Inflammatory macrophage treated with lipopolysaccharide for 1 hour (primary cell): ENCODE measurements around the gene DGLUCY.
"Not testable (repeated sequence)": the region's sequence is repeated elsewhere in the genome, so short reads cannot be mapped to it uniquely, and the experiment has no call there.

Experiments
- DNase-seq, 2 donors: peaks; one replicate each; pipeline ENCODE4 v3.0.0-alpha.2; 2020 to 2022

Gene DGLUCY

GRCh38 chr14:91113829-91114078 is at the start of gene DGLUCY:
TSS of gene DGLUCY (plus strand) at chr14:91114073. CDS start at chr14:91160295, 46,222 bp downstream.
- DNase-seq: peak; percentile 52 to 69

- no peak for DNase-seq
Measured at GRCh38 chr14:91065266-91065665, 48.6 kb upstream of the DGLUCY start.

- DNase-seq: no peak
Measured at GRCh38 chr14:91067186-91067585, 46.7 kb upstream of the DGLUCY start.

GRCh38 chr14:91068642-91069041 is 45.2 kb upstream of the DGLUCY start:
- DNase-seq: no peak

GRCh38 chr14:91070572-91070971 is 43.3 kb upstream of the DGLUCY start:
- DNase-seq: no peak

GRCh38 chr14:91075553-91075952 is 38.3 kb upstream of the DGLUCY start:
- DNase-seq: no peak

GRCh38 chr14:91078095-91078737 is 35.7 kb upstream of the DGLUCY start:
- DNase-seq: no peak

GRCh38 chr14:91080071-91080470 is 33.8 kb upstream of the DGLUCY start:
- no peak for DNase-seq

GRCh38 chr14:91082282-91082681 is 31.6 kb upstream of the DGLUCY start:
- DNase-seq: no peak

- DNase-seq: no peak
Measured at GRCh38 chr14:91084516-91084915, 29.4 kb upstream of the DGLUCY start.

- not testable (repeated sequence) for DNase-seq
Measured at GRCh38 chr14:91087470-91087869, 26.4 kb upstream of the DGLUCY start.

GRCh38 chr14:91088585-91089235 is 25.2 kb upstream of the DGLUCY start:
- DNase-seq: no peak

- no peak for DNase-seq
Measured at GRCh38 chr14:91089958-91090535, 23.8 kb upstream of the DGLUCY start.

GRCh38 chr14:91090743-91091142 is 23.1 kb upstream of the DGLUCY start:
- DNase-seq: no peak

GRCh38 chr14:91092073-91092472 is 21.8 kb upstream of the DGLUCY start:
- no peak for DNase-seq

GRCh38 chr14:91093743-91094472 is 20.0 kb upstream of the DGLUCY start:
- DNase-seq: not testable (repeated sequence)

GRCh38 chr14:91094772-91095171 is 19.1 kb upstream of the DGLUCY start:
- no peak for DNase-seq

GRCh38 chr14:91095178-91095577 is 18.7 kb upstream of the DGLUCY start:
- no peak for DNase-seq

GRCh38 chr14:91097657-91098056 is 16.2 kb upstream of the DGLUCY start:
- DNase-seq: not testable (repeated sequence)

GRCh38 chr14:91098591-91098990 is 15.3 kb upstream of the DGLUCY start:
- DNase-seq: no peak

GRCh38 chr14:91100102-91100501 is 13.8 kb upstream of the DGLUCY start:
- no peak for DNase-seq

GRCh38 chr14:91103116-91103515 is 10.8 kb upstream of the DGLUCY start:
- DNase-seq: no peak

GRCh38 chr14:91108941-91109611 is 4.8 kb upstream of the DGLUCY start:
- DNase-seq: peak in 1 of 2 donors; percentile 25
